NB4 (cell line): Measurements from ENCODE around the gene PPY.

Source experiments
- CTCF ChIP-seq: IDR thresholded peaks from one replicate; pipeline ENCODE4 v1.5.1; 2012; ENCODE audit warnings: low read depth, low read length
- MYC ChIP-seq: IDR thresholded peaks from 2 replicates; pipeline ENCODE4 v1.6.1; 2011; ENCODE audit warnings: low read depth, low read length

GRCh38 chr17:43900183-43900857 lies 42.0 kb downstream of the PPY start:
- TF ChIP-seq CTCF = no peak
- TF ChIP-seq MYC = no peak
